K562 (cell line): ENCODE data around the gene C1QTNF5. TPM values are rescaled to one million over a fixed set of nuclear protein-coding genes. Genes with fewer than 3 reads are reported as not detected.

ENCODE experiments used
- CCNT2 ChIP-seq: IDR thresholded peaks from 2 replicates; pipeline ENCODE4 v1.6.1; 2011; ENCODE audit warnings: borderline replicate concordance, low read depth, mild to moderate bottlenecking, moderate library complexity, mixed read lengths, low read length; ENCODE audit not compliant: insufficient read length; ENCODE audit errors: extremely low read depth
- ELF2 ChIP-seq: fragments of 250-450 bp; sonication (Bioruptor Pico); IDR thresholded peaks from 2 replicates; pipeline ENCODE4 v1.5.0; 2021; ENCODE audit warnings: mild to moderate bottlenecking
- GTF2B ChIP-seq: IDR thresholded peaks from 2 replicates; pipeline ENCODE4 v1.6.1; 2011; ENCODE audit not compliant: insufficient read length; ENCODE audit errors: extremely low read depth
- HDAC3 ChIP-seq: fragments of 450-650 bp; IDR thresholded peaks from 2 replicates; pipeline ENCODE4 v1.6.1; 2018; ENCODE audit warnings: borderline replicate concordance, mild to moderate bottlenecking, moderate library complexity; ENCODE audit not compliant: partially characterized antibody
- KLF16 ChIP-seq: IDR thresholded peaks from 2 replicates; pipeline ENCODE4 v1.6.1; 2016; ENCODE audit warnings: antibody characterized with exemption
- MAZ ChIP-seq, 2 experiments: fragments of 450-650 bp in 1 of 2; sonication (generic) in 1 of 2; formaldehyde crosslinking; IDR thresholded peaks in 1 of 2; conservative IDR thresholded peaks in 1 of 2; 2 replicates each; pipeline versions ENCODE4 v1.4.0 to v1.5.0; 2020; ENCODE audit warnings: mild to moderate bottlenecking in 1 of 2, missing genetic modification reagents in 1 of 2
- MNT ChIP-seq, 2 experiments: fragments of 450-650 bp; conservative IDR thresholded peaks; 2 replicates each; pipeline ENCODE4 v1.6.1; 2017; ENCODE audit warnings: mild to moderate bottlenecking in 2 of 2, moderate library complexity in 2 of 2
- NFE2L1 ChIP-seq: fragments of 450-650 bp; IDR thresholded peaks from 2 replicates; pipeline ENCODE4 v1.6.1; 2016; ENCODE audit warnings: missing genetic modification characterization, low read depth, mild to moderate bottlenecking, missing compliant biosample characterization, moderate library complexity, borderline replicate concordance
- NRF1 ChIP-seq, 2 experiments: fragments of 450-650 bp; IDR thresholded peaks in 1 of 2; conservative IDR thresholded peaks in 1 of 2; 2 replicates each; pipeline ENCODE4 v1.6.1; 2014; ENCODE audit warnings: mild to moderate bottlenecking in 2 of 2
- PHTF2 ChIP-seq: fragments of 250-450 bp; sonication (Bioruptor Pico); IDR thresholded peaks from 2 replicates; pipeline ENCODE4 v1.5.0; 2021; ENCODE audit warnings: mild to moderate bottlenecking
- ZBTB49 ChIP-seq: sonication (generic); formaldehyde crosslinking; IDR thresholded peaks from 2 replicates; pipeline ENCODE4 v1.8.0; 2022; ENCODE audit warnings: missing genetic modification reagents, mild to moderate bottlenecking, borderline replicate concordance
- ZNF133 ChIP-seq: fragments of 250-450 bp; sonication (Bioruptor Pico); IDR thresholded peaks from 2 replicates; pipeline ENCODE4 v1.4.0; 2020; ENCODE audit warnings: mild to moderate bottlenecking
- polyA plus RNA-seq, 8 experiments: library from polyadenylated mRNA; depleted of rRNA in 4 of 8; stranded (reverse) in 5 of 8; unstranded in 3 of 8; fragments of >200 nt; fragmentation: Nextera tagmentation in 2 of 8; fragmentation: Illumina TruSeq in 1 of 8; extraction: Ambion mirVana in 2 of 8; extraction: Trizol in 1 of 8; gene quantifications; 2 replicates each; pipeline versions ENCODE4 v1.2.1 to v1.2.3, GENCODE V29; 2011 to 2014; ENCODE audit warnings: inconsistent platforms in 1 of 8, missing spikeins in 1 of 8
- total RNA-seq, 7 experiments: library from RNA; depleted of rRNA in 6 of 7; stranded (reverse); fragments of >200 nt in 6 of 7; fragmentation: Illumina TruSeq in 2 of 7; extraction: Trizol in 2 of 7; gene quantifications; 2 replicates each; pipeline versions ENCODE4 v1.2.1 to v1.2.3, GENCODE V29; 2011 to 2021; ENCODE audit warnings: low replicate concordance in 1 of 7
- TF ChIP-seq, protein P1 (sequence below), 2 experiments: fragments of 450-650 bp in 1 of 2; sonication (generic) in 1 of 2; formaldehyde crosslinking in 1 of 2; IDR thresholded peaks in 1 of 2; conservative IDR thresholded peaks in 1 of 2; 2 replicates each; pipeline versions ENCODE4 v1.6.1 to v1.8.1; 2016 to 2023; ENCODE audit warnings: mild to moderate bottlenecking in 2 of 2, moderate library complexity in 2 of 2, inconsistent platforms in 1 of 2, missing genetic modification reagents in 1 of 2

Gene C1QTNF5
- total and polyA plus RNA-seq, 9 of the 15 experiments (the other 6 are each of a cell fraction or from before 2014, with no cell fraction given), result 0.07 to 0.76 (median 0.24) TPM; not detected in 1

GRCh38 chr11:119316729-119317591 is 23.7 kb downstream of the C1QTNF5 start, which contains the start of gene MCAM (continued):
- TF ChIP-seq MAZ (CRISPR knock-in tag; conservative IDR thresholded peaks at IDR 0.05 in 1 of 2, IDR thresholded peaks at IDR 0.05 in 1 of 2) (peak; percentile 44 to 67; a peak in 2 of 4 replicates), GTF2B (no peak), NFE2L1 (tag) (no peak), ELF2 (CRISPR knock-in tag) (no peak), HDAC3 (no peak), ZBTB49 (CRISPR knock-in tag) (peak; percentile 53; the same call in 1 of the 2 replicates), KLF16 (no peak), MNT (conservative IDR thresholded peaks at IDR 0.05) (no peak), NRF1 (conservative IDR thresholded peaks at IDR 0.05 in 1 of 2, IDR thresholded peaks at IDR 0.05 in 1 of 2) (peak; percentile 56 to 63), PHTF2 (CRISPR knock-in tag) (no peak), ZNF133 (CRISPR knock-in tag) (no peak), CCNT2 (peak; percentile 18)
- TF ChIP-seq, protein P1, sequence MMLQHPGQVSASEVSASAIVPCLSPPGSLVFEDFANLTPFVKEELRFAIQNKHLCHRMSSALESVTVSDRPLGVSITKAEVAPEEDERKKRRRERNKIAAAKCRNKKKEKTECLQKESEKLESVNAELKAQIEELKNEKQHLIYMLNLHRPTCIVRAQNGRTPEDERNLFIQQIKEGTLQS (IDR thresholded peaks at IDR 0.05), result 0 out of 2 replicates have a peak, but pooled peaks have one; percentile 9
- TF ChIP-seq, protein P1 (CRISPR knock-in tag; conservative IDR thresholded peaks at IDR 0.05), result no peak
